Measurements from ENCODE around the gene SMARCC2. TPM values are rescaled to one million over a fixed set of nuclear protein-coding genes. Genes with fewer than 3 reads are reported as not detected.

Gene SMARCC2
- 100 to 1,000 TPM; 112 to 131 (median 118) TPM for polyA plus RNA-seq (ENCODE audit: insufficient read length in 3 of 3)

DNA sequence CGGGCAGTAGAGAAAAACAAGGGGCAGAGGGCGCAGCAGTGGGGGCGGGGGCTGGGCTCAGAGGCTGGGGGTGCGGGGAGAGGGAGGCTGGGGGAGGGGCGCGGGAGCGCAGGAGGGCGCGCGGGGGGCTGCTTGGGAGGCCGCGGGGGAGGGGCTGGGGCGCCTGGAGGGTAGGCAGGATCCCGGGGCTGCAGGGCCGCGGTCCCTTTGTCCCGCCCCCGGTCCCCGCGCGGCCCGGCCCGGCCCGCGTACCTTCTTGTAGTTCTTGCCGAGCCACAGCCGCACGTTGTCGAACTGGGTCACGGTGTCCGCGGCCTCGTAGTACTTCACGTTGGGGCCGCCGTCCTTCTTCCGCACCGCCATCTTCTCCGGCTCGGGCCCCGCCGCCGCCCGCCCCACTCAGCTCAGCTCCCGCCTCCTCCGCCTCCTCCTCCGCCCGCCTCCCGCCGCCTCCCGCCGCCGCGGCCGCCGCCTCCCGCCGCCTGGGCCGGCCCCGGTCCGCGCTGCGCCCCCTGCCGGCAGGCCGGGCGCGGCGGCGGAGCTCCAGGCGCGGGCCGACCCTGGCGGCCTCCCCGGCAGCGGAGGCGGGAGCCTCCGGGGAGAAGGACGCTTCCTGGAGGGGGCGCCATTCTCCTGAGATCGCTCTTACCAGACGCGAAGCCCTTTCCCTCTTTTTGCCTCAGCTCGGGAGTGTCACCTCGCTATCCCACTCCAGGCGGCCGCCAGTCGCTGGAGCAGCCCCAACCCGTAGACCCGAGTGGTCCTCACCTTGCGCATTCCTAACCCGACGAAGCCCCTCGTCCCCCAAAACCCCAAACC is at the start of gene SMARCC2:
Gene SMARCC2, minus strand, starts transcription at position 385 of the 819 bp plus-strand sequence. Its CDS starts 22 bp downstream, at position 363.
- peak in 2 of 3 donors; percentile 72 to 78 for DNase-seq (ENCODE audit: low read depth in 3 of 3, low spot score in 2 of 3)

DNA sequence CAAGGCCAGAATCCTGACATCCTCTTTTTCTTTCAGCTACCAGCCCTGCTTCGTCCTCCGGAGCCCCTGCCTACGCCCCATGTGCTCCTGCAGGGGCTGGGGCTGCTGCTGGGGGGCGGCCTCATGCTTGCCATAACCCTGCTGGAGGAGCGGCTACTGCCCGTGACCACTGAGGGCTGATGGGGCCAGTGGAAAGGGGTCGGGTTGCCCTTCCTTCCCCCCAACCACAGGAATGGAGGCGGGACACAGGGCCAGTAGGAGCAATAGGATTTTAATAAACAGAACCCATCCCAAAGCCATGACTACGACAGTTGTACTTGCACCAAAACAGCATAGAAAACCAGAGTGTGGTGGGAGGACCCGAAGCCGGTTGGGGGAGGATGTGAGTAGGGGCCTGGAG is 48.3 kb upstream of the SMARCC2 start:
- DNase-seq (ENCODE audit: low read depth in 3 of 3, low spot score in 2 of 3) = no peak

DNA sequence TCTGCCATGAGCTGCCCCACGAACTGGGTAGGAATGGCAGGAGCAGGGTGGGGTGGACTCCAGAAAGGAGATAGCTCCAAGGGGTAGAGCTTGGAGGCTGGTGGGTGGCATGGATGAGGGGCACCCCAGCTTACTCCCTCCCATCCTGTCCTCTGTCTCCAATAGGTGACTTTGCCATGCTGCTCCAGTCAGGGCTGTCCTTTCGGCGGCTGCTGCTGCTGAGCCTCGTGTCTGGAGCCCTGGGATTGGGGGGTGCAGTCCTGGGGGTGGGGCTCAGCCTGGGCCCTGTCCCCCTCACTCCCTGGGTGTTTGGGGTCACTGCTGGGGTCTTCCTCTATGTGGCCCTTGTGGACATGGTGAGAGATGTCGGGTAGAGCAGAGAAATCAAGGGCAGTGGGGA is 47.7 kb upstream of the SMARCC2 start:
- no peak for DNase-seq (ENCODE audit: low read depth in 3 of 3, low spot score in 2 of 3)

- no peak for DNase-seq (ENCODE audit: low read depth in 3 of 3, low spot score in 2 of 3)
Measured at GRCh38 chr12:56236091-56236490, 46.8 kb upstream of the SMARCC2 start.

GRCh38 chr12:56234746-56235436 is 45.6 kb upstream of the SMARCC2 start:
- no peak for DNase-seq (ENCODE audit: low read depth in 3 of 3, low spot score in 2 of 3)

- no peak for DNase-seq (ENCODE audit: low read depth in 3 of 3, low spot score in 2 of 3)
Measured at GRCh38 chr12:56231184-56231582, 41.9 kb upstream of the SMARCC2 start.

GRCh38 chr12:56230432-56231183 is 41.3 kb upstream of the SMARCC2 start:
- no peak for DNase-seq (ENCODE audit: low read depth in 3 of 3, low spot score in 2 of 3)

DNA sequence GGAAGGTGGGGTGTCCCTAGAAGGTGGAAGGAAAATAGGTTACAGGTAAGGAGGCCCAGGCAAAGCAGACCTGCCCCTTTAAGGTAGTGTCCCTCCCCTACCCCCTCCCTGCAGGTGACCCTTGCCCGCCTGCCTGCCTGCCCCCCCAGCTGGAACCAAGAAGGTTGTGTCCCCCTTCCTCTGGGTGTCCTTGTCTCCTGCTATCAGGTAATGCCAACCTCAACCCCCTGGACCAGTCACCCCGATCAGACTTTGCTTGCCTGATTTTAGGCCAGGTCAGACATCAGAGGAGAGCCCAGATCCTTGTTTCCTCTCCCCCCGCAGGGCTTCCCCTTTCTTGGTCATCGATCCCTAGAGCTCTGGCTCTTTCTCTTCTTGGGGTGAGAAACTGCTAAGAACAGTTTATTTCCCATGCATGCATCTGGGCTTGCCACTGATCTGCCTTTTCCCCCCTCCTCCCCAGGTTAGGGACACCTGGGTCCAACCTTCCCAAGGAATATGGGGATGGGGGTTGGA is 40.7 kb upstream of the SMARCC2 start, which contains the start of gene SLC39A5:
Gene SLC39A5, plus strand, starts transcription at position 136 of the 516 bp plus-strand sequence. CDS start 1,224 bp downstream, outside the sequence.
- DNase-seq (ENCODE audit: low read depth in 3 of 3, low spot score in 2 of 3) = no peak

GRCh38 chr12:56229082-56229481 is 39.8 kb upstream of the SMARCC2 start:
- no peak for DNase-seq (ENCODE audit: low read depth in 3 of 3, low spot score in 2 of 3)

GRCh38 chr12:56224954-56225353 is 35.7 kb upstream of the SMARCC2 start:
- DNase-seq (ENCODE audit: low read depth in 3 of 3, low spot score in 2 of 3) = no peak

GRCh38 chr12:56224102-56224701 is 34.9 kb upstream of the SMARCC2 start, which contains the start of gene NABP2:
TSS of gene NABP2 (plus strand) at chr12:56224342. CDS start at chr12:56224857, 515 bp downstream.
- DNase-seq (ENCODE audit: low read depth in 3 of 3, low spot score in 2 of 3) = peak; percentile 94 to 97 (median 94)

- no peak for DNase-seq (ENCODE audit: low read depth in 3 of 3, low spot score in 2 of 3)
Measured at GRCh38 chr12:56223571-56224101, 34.4 kb upstream of the SMARCC2 start.

DNA sequence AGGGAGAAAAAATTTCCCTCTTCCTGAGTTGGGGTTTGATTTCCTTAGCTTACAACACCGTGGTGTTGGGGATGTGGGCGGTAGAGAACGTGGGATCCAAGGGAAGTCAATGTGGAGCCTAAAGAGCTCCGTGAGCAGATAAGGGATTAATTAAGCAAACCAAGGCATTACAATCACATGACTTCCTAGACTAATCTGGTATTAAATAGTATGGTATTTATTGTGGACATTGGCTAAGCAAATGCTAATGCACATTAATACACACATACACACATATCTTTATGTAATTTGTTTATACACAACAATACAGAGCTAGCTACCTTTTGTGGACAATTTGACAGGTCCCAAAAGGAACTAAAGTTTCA is 33.2 kb upstream of the SMARCC2 start:
- DNase-seq (ENCODE audit: low read depth in 3 of 3, low spot score in 2 of 3) = no peak

GRCh38 chr12:56221757-56222530 is 32.7 kb upstream of the SMARCC2 start, which contains the start of gene RNF41:
TSS of gene RNF41 (minus strand) at chr12:56221922. CDS start at chr12:56214047, 7,875 bp downstream.
- DNase-seq (ENCODE audit: low read depth in 3 of 3, low spot score in 2 of 3) = peak; percentile 94 to 96 (median 95)

DNA sequence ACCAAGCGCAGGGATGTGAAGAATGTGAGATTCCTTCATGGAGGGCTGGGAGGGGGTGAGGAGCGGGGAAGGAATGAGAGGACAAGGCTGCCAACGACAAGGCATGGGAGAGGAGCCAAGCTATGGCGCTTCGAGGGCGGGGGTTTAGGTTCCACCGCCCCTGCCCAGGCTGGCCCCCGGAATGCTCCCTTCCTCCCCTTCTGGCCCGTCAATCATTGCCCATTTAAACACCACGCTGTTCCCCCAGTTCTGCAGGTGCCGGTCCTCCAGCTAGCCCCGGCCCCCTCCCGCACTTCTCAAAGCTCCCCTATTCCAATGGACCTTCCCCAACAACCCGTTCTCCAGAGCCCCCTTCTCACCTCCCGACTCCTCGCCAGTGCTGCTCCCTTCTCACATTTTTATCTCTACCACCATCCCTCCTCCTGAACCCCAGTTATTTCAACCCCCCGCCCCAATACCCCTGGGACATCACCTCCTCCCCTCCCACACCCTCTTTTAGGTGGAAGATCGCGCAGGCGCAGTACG is 32.0 kb upstream of the SMARCC2 start:
- peak in 1 of 3 donors; percentile 55 for DNase-seq (ENCODE audit: low read depth in 3 of 3, low spot score in 2 of 3)

GRCh38 chr12:56220611-56221231 is 31.4 kb upstream of the SMARCC2 start:
- no peak for DNase-seq (ENCODE audit: low read depth in 3 of 3, low spot score in 2 of 3)

GRCh38 chr12:56219840-56220239 is 30.6 kb upstream of the SMARCC2 start:
- no peak for DNase-seq (ENCODE audit: low read depth in 3 of 3, low spot score in 2 of 3)

DNA sequence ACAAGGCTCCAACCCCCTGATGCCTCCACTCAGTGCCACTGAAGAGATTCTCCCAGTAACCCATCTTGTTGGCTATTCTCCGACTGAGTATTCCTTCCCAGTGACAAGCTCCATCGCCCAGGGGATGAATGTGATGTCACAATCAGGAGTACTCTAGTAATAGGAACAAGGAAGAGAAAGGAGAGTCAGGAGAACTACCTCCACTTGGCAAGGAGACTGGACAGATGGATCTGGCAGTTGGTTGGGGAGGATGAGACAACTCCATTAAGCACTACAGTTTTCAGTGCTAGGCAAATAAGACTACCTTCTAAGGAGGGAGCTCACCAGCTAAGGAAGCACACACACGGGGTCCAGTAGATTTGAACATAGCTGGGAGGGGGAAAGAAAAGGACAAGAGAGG is 27.2 kb upstream of the SMARCC2 start:
- DNase-seq (ENCODE audit: low read depth in 3 of 3, low spot score in 2 of 3) = no peak
